Midbrain (tissue), 1 donor: ENCODE results near the gene MINDY1.
A peak's percentile ranks its signal among the peaks of the same experiment; 100 is the strongest.

Source experiments
- DNase-seq: peaks from one replicate; lab custom pipeline; 2025; lab: John Stamatoyannopoulos, UW

MINDY1 gene

DNA sequence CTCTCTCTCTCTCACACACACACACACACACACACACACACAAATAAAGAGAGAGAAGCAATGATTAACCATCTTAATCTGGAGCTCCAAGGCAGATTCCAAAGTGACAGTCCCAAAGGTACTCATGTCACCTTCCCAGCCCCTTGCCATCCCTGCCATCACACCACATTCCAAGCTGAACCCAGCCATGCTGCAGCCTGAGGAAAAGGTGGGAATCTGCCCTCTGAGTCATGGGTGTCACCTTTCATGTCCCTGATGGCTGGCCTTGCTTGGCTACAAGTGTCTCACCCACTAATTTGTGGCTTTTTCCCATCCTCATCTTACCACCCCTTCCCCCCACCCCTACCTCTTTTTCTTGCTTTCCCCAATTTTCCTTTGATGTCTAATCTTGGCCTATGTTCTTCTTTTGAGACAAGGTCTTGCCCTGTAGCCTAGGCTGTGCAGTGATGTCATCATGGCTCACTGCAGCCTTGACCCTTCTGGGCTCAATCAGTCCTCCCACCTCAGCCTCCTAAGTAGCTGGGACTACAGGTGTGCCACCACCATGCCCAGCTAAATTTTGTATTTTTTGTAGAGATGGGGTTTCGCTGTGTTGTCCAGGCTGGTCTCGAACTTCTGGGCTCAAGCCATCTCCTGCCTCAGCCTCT lies 21.4 kb downstream of the MINDY1 start:
- DNase-seq = no peak

DNA sequence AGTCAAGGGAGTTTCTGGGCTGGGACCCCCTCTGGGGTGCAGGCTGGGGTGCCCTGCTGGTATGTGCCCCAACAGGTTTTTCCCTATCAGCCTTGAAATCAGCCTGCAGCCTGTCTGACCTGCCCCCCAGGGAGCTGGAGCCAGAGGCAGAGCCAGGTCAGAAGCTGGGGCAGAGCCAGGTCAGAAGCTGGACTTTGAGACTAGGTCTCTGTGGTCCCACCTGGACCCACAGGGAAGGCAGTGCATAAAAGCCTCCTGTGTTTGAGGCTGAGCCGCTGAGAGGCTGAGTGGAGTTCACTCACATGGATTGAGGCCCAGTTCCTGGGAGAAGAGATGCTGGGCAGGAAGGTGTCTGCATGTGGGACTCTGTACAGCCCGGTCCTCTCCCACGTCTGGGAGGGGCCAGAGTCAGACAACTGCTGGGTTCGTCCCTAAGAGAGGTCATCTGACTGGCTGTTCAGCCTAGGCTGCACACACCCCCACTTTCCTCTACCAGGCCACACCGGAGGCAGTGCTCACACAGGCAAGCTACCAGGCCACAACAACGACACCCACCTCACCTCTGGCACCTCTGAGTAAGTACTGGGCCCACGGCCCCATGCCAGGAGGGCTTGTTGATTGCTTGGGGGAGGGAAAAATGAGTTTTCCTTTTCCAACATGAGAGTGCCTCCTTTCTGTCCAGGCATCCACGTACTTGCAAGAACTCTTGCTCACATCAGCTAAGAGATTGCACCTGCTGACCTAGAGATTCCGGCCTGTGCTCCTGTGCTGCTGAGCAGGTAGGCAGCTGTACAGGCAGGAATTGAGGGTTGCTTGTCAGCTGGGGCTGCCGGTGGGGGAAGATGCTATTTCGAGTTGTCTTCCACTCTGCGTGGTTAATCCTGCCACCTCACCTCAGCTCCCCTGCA lies 24.6 kb downstream of the MINDY1 start, which contains the start of gene ANXA9:
Gene ANXA9 (plus strand): TSS at position 488 of the 908 bp plus-strand sequence. CDS start 814 bp downstream, outside the sequence.
- DNase-seq = no peak

DNA sequence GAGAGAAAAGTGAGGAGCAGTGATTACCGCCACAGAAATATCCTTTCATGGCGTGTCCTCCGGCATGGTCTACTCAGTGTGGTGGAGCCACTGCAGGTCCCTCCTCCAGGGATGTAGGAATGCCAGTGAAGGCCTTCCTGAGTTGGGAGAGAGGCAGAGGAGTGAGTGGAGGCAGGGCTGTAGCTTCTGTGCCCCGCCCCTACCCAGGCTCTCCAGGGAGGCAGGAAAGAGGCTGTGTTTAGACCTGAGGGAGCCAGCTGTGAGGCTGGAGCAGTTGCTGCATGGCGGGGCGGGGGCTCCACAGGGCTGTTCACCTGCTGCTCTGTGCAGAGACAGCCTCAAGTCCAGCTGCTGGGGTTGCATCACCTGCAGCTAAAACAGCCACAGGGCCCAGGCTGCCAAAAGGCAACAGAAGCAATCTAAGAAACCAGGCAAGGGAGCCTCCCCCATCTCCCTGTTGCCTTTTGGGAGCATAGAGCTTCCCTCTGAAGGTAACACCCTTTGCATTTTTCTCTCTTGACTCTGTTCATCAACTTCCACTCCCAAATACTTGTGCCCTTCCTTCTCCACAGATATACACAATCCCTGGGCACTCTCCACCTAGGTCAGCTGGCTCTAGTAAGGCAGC lies 25.4 kb downstream of the MINDY1 start:
- no peak for DNase-seq

DNA sequence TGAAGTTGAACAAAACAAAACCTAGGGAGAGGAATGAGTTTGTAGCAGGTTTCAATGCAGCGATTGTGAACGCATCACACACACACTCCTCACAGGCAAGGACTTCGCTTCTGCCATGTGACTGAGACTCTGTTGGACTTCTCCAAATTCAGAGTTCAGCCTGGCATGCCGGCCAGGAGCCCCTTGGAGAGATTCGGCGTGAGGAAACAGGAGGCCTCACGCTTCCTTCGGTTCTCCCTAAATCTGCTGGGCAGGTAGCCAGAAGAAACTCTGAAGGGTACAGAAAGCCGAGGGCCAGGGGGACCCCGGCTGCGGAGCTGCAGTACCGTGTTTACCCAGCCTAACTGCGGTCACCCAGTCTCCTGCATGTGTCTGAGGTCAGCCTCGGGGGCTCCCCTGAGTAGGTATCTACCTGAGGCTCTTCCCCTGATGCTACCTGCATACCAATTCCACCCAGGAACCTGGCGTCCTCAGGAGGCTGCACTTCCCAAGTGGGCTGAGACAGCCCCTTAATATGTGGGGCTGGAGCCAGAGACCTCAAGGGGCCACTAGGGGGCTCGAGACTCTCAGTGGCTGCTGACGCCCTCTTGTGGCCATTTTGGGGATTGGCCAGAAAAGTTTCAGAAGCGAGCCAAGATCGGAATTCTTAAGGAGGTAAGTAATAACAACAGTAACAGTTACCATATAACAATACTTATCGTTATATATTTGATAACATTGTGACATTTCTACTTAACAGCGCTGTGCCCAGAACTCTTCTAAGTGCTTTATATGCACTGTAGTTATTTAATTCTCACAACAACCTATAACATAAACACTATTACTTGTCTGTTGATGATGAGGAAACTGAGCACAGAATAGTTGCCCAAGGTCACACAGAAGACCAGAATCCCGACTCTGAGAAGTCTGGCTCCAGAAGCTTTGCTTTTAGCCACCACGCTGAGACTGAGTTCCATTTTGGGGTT lies 27.3 kb downstream of the MINDY1 start:
- DNase-seq = peak; percentile 92

DNA sequence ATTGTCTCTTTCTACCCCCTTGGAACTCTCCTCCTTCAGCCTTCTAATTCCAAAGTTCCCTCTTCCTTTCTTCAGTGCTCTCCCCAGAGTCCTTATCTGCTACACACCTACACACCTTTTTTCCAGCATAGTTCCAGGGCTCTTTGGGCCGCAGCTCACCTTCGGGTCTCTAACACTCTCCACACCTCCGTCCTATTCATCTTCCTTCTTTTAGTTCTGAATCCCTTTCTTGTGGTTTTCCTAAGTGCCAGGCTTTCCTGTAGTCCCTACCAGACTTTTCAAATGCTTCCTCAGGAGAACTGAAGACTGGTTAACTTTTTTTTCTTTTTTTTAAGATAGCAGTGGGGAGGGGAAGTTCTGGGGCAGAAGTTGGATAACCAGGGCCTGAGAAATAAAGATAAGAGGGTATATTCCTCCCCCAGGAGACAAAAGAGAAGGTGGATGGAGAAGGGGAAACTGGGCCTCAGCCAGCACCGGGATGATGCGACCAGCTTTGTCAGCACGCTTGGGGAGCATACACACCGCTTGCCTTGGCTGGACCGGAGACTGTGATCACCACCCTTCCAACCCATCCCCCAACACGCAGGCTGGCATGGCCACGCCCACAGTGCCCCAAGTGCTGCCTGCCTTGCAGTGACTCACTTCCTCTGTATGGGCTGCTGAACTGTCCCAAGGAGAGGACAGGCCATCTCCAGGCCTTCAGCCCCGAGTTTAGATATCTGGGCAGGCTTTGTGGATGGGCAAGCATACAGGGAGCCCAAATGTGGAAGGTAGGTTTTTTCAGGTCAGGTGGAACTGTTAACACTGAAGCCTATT lies 29.6 kb downstream of the MINDY1 start:
- DNase-seq = peak; percentile 68

DNA sequence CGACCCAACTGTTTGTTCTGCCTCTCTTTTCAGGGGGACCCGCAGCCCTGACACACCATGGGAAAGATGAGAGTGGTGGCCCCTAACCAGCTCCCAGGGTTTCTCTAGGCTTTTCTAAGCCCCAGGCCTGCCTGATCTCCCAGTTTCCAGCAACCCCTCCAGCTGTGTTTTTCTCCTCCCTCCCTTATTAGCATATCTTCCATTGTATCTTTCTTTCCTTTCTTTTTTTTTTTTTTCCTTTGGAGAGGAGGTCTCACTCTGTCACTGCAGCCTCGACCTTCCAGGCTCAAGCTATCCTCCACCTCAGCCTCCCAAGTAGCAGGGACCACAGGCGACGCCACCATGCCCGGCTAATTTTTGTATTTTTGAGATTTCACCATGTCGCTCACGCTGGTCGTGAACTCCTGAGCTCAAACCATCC lies 30.3 kb downstream of the MINDY1 start:
- no peak for DNase-seq

DNA sequence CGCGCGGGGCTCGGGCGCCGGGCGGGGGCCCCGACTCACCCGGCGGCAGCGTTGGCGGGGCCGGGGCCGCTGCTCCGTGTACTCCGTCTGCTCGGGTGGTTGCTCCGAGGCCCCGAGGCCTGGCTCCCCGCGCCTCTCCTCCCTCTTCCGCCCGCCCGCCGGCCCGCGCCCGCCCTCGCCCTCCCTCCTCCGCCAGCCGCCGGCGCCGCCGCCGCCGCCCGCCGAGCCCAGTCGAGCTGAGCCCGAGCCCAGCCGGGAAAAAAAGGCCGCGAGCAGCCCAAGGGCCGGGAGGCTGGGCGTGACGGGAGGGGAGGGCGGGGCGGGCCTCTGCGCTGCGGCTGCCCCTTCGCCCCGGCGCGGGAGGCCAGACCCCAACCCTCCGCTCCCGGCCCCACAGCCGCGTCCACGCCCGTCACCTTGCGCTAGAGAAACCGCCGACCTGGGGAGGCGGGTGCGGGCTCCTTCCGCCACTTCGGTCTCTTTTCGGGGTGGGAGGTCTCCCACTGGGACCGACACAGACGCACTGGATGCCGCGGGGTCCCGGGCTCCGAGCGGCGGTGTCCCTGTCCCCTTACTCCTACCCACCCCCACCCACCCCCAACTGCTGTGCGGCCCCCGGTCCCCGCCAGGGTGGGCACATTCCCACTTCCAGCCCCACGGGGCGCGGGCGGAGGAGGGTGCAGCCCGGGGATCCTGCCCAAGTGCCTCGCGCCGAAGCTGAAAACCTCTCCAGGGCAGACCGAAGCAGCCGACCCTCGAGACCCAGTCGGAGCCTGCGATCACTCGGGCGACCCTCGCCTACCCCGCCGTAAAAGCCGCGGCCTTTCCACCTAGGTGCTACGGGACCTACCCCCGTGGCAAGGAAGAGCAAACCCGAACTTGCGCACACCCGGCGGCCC lies 31.9 kb downstream of the MINDY1 start, which contains the start of gene CERS2:
Gene CERS2 (minus strand): TSS at position 256 of the 899 bp plus-strand sequence. CDS start 5,745 bp downstream, outside the sequence.
- peak; percentile 80 for DNase-seq

DNA sequence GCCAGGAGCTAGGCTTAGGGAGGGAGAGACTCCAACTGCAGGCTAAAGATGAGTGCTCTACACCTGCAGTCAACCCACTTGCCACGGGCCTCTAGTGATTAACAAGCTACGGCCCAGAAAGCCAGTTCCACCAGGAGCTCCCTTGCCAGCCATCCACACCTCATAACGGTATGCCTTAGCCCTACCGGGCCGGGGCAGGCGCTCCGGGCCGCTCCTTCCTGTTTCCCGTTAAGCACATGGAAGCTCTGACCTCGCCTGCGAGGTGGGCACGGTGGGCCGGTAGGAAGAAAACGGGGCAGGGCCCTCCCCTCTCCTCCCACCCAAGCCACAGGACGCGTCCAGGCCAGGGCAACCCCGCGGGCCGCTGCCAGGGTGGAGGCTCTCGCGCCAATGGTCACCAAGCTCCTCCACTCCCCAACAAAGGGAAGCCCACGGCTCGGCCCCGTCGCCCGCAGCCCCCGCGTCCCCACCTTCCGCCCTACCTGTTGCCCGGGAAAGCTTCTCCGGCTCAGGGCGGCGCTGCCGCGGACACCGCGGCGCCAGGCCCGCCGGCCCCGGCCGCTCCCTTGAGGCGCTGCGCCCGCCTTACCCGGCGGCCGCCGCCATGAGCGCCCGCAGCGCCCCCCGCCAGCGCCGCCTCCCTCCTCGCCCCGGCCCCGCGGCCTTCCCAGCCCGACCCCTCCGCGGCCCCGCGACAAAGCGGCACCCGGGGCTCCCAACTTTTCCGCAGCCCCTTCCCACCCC lies 32.7 kb downstream of the MINDY1 start:
- DNase-seq = peak; percentile 32

DNA sequence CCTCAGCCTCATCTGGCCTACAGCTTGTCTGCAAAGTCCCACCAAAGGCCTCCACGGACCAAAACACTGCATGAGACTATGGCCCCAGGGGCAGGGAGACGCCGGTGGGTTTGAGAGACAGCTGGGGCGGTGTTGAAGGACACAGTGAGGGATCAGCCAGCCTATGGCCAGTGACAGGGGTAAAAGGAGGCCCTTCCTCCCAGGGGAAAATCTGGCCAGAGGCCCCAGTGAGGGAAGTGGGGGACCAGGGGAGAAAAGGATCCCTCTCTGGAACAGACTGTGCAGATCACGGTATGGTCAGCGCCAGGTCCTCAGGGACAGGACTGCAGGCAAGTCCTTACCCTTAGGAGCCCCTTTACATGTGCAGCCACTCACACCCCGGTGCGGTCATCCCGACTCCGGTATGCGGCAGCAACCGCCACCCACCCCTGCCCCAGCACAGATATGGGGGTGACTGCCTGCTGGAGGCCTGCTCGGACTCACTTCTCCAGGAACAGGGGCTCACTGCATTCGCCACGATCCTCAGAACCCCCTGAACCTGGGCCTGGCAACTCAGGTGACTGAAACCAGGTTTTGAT lies 33.4 kb downstream of the MINDY1 start:
- no peak for DNase-seq

DNA sequence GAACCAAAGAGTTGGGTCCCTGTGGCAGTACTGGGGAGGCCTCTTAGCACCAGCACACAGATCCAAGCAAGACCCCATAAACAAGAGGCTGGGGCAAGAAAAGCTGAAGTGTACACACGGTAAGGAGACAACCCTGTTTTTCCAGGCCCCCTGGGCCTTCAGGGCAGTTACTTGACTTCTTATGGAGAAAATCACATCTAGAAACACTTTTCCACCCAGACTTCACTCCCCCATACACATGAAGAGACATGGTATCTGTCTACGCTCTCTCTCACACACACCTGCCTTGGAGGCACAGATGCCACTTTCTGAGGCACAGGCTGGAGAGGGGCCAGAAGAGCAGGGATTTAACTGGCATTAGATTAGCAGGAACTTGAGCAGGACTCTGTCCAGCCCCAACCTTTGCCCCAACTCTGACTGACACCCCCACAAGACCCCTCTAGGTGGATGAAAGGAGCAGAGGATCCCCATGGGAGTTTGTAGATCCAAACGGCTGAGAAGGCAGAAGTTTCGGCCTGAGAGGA lies 34.2 kb downstream of the MINDY1 start:
- no peak for DNase-seq

DNA sequence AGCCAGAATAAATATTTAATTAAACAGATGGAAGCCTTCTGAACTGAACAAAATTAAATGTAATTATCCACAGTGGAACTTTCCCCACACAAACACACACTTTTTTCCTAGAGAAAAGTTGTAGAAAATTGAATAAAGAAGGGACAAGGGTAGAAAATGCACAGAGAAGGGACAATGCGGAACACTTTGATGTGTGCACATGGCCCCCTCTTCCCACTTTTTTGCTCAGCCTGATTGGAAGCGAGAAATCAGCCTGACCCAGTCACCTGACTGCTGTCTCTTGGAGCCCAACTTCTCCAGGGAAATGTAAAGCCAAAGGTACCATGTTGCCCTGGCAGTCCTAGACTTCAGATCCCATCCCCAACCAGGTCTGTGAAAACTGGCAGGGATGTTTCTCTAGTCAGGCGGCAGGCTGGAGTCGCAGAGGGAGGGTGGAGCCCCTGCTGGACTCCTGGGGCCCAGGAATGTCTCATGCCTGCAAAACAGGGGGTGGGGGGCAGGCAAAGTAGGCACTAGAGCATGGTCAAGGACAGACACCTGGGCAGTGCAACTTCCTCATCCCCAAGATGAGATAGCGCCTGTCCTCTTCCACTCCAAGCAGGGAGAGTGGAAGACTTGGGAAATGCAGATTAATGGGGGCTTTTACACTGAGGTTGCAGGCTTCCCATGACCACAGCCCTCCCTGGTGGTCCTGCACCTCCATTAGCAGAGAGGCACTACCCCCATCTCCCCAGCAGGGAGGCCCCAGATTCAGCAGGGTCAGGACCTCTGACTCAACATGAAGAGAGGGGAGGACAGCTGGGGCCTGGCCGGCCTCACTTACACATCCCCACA lies 34.9 kb downstream of the MINDY1 start:
- DNase-seq = no peak

DNA sequence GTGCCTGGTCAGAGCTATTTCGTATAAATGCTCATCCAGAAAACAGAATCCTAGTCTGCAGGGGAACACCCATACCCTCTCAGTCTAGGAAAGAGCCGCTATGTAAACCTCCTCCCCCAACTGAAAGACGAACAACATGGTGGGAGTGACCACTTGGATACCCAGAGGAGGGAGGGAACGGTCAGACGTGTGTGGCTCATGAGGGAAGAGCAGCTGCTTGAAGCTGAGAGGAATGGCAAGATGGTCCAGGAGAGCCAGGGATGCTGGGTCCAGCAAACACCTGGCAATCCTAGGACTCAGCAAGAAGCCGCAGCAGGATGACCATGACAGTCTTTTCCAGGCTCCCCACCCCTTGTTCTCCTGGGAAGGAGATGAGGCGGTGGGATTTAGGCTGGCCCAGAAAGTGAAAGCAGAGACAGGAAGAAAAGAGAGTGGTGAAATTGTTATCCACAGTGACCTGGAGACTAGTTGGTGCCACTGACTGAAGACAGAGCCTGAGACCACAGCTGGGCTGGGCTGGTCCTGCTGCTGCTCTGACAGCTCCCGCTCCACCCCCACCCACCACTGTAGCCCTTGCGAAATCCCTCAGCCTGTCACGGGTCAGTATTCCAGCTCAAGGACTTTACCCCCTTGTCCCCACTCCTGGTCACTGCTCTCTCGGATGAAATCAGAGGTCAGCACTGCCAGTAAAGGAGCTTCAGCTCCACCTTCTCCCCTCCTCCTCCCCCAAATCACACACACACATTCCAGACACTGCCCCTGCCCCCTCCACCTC lies 35.7 kb downstream of the MINDY1 start:
- no peak for DNase-seq

DNA sequence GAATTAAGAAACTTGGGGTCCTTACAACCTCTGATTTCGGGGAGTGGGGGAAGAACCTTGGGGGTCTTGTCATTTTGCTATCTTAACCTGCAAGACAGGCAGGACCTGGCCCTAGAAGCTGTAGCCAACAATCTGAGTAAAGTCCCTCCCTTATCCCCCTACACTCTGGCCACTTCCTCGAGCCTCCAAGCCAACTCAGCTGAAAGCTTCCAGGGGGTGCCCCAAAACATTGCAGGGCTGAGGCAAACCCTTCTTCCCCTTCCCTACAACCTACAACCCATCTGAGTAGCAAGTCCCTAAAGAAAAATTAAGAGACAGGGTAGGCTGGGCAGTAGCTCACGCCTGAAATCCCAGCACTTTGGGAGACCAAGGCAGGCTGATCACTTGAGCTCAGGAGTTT lies 37.1 kb downstream of the MINDY1 start:
- DNase-seq = no peak

DNA sequence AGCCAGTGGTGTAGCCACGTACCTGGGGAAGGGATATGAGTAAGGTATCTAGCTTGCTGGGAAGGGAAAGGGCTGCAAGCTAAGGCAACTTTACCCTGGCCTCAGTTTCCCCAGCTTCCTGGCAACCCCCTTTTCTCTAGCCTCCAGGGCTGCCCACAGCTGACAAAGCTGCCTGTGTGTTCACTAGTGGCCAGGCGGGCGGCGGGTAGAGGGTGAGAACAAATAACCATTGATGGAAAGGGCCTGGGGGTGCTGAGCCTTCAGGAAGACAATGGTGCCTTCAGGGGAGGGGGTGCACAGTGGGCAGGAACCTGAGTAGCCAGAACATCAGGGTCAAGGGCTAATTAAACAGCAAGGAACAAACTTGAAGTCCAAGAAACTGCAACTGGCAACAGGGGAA lies 38.2 kb downstream of the MINDY1 start:
- peak; percentile 72 for DNase-seq

DNA sequence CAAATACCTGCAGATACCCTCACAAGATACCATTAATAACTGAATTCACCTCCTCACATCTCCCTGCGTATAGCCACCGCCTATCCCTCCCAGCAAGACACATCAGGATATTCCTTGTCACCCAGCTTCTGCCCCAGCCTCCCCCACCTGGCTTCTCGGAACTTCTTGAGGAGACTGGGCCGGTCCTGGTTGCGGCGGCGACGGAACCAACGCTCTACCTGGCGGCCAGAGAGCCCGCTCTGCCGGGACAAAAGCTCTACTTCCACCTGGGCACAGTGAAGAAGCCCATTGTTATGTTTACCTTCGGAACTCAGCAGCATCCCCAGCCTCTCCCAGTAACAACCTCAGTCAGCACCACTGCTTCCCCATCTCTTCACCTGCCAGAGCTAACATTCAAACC lies 38.8 kb downstream of the MINDY1 start:
- DNase-seq = no peak

DNA sequence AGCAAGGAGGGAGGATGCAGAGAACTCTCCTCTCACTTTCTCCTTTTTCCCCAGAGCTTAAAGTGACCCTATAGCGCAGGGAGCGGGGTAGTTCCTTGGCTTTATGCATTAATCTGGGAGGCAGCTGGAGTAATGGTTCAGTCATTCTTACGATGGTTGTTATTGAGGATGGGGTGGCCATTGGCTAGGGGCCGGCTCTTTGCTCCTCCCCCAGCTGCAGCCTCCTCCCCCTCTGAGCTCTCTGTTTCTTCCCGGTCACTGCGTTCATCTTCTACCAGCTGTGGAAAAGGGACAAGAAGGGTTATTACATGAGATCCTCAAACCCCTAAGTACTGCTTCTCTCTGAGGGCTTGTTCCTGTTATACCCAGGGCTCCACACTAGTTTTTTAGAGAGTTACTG lies 40.7 kb downstream of the MINDY1 start:
- peak; percentile 56 for DNase-seq
